Loucy (cell line): Measurements from ENCODE around the gene CACNA1B.

Source experiments
- H2AFZ ChIP-seq: fragments of 200-600 bp; sonication (generic); 2 replicates; pipeline ENCODE4 v1.6.0; 2016; ENCODE audit warnings: antibody characterized with exemption, mild to moderate bottlenecking, low read length, moderate library complexity
- H3F3A ChIP-seq: fragments of 200-600 bp; 2 replicates; pipeline ENCODE4 v1.6.0; 2016; ENCODE audit warnings: antibody characterized with exemption, low read depth, mild to moderate bottlenecking
- H3K27me3 ChIP-seq: fragments of 200-600 bp; sonication (generic); 2 replicates; pipeline ENCODE4 v1.6.1; 2014; ENCODE audit warnings: low read length, mild to moderate bottlenecking; ENCODE audit not compliant: insufficient read depth, poor library complexity, severe bottlenecking
- H3K36me3 ChIP-seq: fragments of 200-600 bp; sonication (generic); 2 replicates; pipeline ENCODE4 v1.6.1; 2016; ENCODE audit warnings: low read length; ENCODE audit not compliant: insufficient read depth
- H3K4me1 ChIP-seq: fragments of 200-600 bp; sonication (generic); 2 replicates; pipeline ENCODE4 v1.5.1; 2014; ENCODE audit warnings: low read length, mild to moderate bottlenecking; ENCODE audit not compliant: insufficient read depth, poor library complexity, severe bottlenecking
- H3K4me2 ChIP-seq: fragments of 200-600 bp; sonication (generic); 2 replicates; pipeline ENCODE4 v1.6.0; 2014; ENCODE audit warnings: antibody characterized with exemption, low read length, low read depth, mild to moderate bottlenecking; ENCODE audit not compliant: poor library complexity, severe bottlenecking
- H3K4me3 ChIP-seq: fragments of 200-600 bp; sonication (generic); 2 replicates; pipeline ENCODE4 v1.5.1; 2014; ENCODE audit warnings: low read length, mild to moderate bottlenecking, mixed read lengths; ENCODE audit not compliant: poor library complexity, severe bottlenecking
- H3K79me2 ChIP-seq: fragments of 200-600 bp; sonication (generic); 2 replicates; pipeline ENCODE4 v1.6.1; 2014; ENCODE audit warnings: low read length; ENCODE audit not compliant: insufficient read depth
- H3K9ac ChIP-seq: fragments of 200-600 bp; sonication (generic); 2 replicates; pipeline ENCODE4 v1.6.0; 2014; ENCODE audit warnings: mild to moderate bottlenecking, low read depth, low read length, moderate library complexity; ENCODE audit not compliant: poor library complexity, severe bottlenecking
- H3K9me2 ChIP-seq: fragments of 200-600 bp; sonication (generic); replicated peaks from 2 replicates; pipeline ENCODE4 v1.6.1; 2016; ENCODE audit warnings: low read depth, low read length, mixed read lengths
- H3K9me3 ChIP-seq: fragments of 200-600 bp; sonication (generic); 2 replicates; pipeline ENCODE4 v1.6.1; 2014; ENCODE audit warnings: mild to moderate bottlenecking, antibody characterized with exemption, low read length, low read depth; ENCODE audit not compliant: insufficient read depth
- H4K20me1 ChIP-seq: fragments of 200-600 bp; sonication (generic); 2 replicates; pipeline ENCODE4 v1.6.0; 2014; ENCODE audit warnings: antibody characterized with exemption, low read length, mild to moderate bottlenecking; ENCODE audit not compliant: insufficient read depth, poor library complexity, severe bottlenecking
- EZH2phosphoT487 ChIP-seq: fragments of 200-600 bp; IDR thresholded peaks from 2 replicates; pipeline ENCODE4 v1.6.1; 2018; ENCODE audit warnings: antibody characterized with exemption, mild to moderate bottlenecking, moderate library complexity, borderline replicate concordance
- TF ChIP-seq, protein P1 (sequence below): fragments of 200-600 bp; sonication (generic); conservative IDR thresholded peaks from 2 replicates; pipeline ENCODE4 v1.5.1; 2014; ENCODE audit warnings: mild to moderate bottlenecking, antibody characterized with exemption, low read length

CACNA1B gene

DNA sequence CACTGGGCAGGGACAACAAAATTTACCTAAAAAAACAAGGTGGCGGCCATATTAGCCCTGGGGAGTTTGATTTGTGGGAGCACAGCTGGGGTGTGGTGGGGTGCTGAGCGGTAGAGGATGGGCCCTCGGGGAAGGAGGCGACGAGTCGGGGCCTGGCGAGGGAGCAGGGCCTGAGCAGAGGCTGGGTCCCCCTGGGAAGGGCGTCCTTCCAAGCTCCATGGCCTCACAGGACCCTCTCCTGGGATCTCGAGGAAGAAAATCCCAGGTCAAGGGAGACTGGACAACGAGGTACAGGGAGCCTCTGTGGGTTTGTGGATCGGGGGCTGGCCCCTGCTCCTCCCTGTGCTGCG lies 165.5 kb downstream of the CACNA1B start:
- Histone ChIP-seq H4K20me1 (no peaks in the 10 kb centered on the region), H3K9ac (no peak overlapping the region), H3K9me2 (no peaks in the 10 kb centered on the region), H3K4me2 (no peak overlapping the region), H3K9me3 (peaks cover 35% of the 10 kb centered on the region; the same call in 1 of the 2 replicates), H3K4me1 (no peaks in the 10 kb centered on the region), H3K79me2 (no peaks in the 10 kb centered on the region), H3K4me3 (no peak overlapping the region), H2AFZ (no peak overlapping the region), H3K27me3 (no peaks in the 10 kb centered on the region), H3F3A (no peaks in the 10 kb centered on the region), H3K36me3 (no peaks in the 10 kb centered on the region)
- no peak for TF ChIP-seq EZH2phosphoT487
- TF ChIP-seq, protein P1, sequence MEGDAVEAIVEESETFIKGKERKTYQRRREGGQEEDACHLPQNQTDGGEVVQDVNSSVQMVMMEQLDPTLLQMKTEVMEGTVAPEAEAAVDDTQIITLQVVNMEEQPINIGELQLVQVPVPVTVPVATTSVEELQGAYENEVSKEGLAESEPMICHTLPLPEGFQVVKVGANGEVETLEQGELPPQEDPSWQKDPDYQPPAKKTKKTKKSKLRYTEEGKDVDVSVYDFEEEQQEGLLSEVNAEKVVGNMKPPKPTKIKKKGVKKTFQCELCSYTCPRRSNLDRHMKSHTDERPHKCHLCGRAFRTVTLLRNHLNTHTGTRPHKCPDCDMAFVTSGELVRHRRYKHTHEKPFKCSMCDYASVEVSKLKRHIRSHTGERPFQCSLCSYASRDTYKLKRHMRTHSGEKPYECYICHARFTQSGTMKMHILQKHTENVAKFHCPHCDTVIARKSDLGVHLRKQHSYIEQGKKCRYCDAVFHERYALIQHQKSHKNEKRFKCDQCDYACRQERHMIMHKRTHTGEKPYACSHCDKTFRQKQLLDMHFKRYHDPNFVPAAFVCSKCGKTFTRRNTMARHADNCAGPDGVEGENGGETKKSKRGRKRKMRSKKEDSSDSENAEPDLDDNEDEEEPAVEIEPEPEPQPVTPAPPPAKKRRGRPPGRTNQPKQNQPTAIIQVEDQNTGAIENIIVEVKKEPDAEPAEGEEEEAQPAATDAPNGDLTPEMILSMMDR: no peak

- no peaks in the 10 kb centered on the region for H3K9me2 ChIP-seq
- H3F3A ChIP-seq: no peaks in the 10 kb centered on the region
- no peak overlapping the region for H3K9ac ChIP-seq
- H2AFZ ChIP-seq: no peak overlapping the region
- no peaks in the 10 kb centered on the region for H3K4me1 ChIP-seq
- no peaks in the 10 kb centered on the region for H3K27me3 ChIP-seq
- no peak overlapping the region for H3K4me3 ChIP-seq
- no peaks in the 10 kb centered on the region for H4K20me1 ChIP-seq
- peaks cover 35% of the 10 kb centered on the region; the same call in 1 of the 2 replicates for H3K9me3 ChIP-seq
- no peaks in the 10 kb centered on the region for H3K36me3 ChIP-seq
- H3K4me2 ChIP-seq: no peak overlapping the region
- TF ChIP-seq, protein P1: no peak
- TF ChIP-seq EZH2phosphoT487: no peak
- no peaks in the 10 kb centered on the region for H3K79me2 ChIP-seq
Observed at GRCh38 chr9:138043411-138044345, 166.1 kb downstream of the CACNA1B start.

GRCh38 chr9:138044485-138045383 lies 167.2 kb downstream of the CACNA1B start:
- no peaks in the 10 kb centered on the region for H3K27me3 ChIP-seq
- no peak overlapping the region for H3K4me2 ChIP-seq
- H4K20me1 ChIP-seq: no peaks in the 10 kb centered on the region
- no peak overlapping the region for H3K9ac ChIP-seq
- H3K9me2 ChIP-seq: no peaks in the 10 kb centered on the region
- no peaks in the 10 kb centered on the region for H3K79me2 ChIP-seq
- no peak overlapping the region for H3K4me3 ChIP-seq
- H2AFZ ChIP-seq: no peak overlapping the region
- no peaks in the 10 kb centered on the region for H3F3A ChIP-seq
- H3K9me3 ChIP-seq: peaks cover 41% of the 10 kb centered on the region; the same call in 1 of the 2 replicates
- H3K36me3 ChIP-seq: no peaks in the 10 kb centered on the region
- no peaks in the 10 kb centered on the region for H3K4me1 ChIP-seq
- TF ChIP-seq, protein P1: no peak
- no peak for TF ChIP-seq EZH2phosphoT487
